WTC11 (cell line): ENCODE results near the gene TEAD1. TPM values are rescaled to one million over a fixed set of nuclear protein-coding genes. Genes with fewer than 3 reads are reported as not detected.

Experiments used
- ATAC-seq: fragments of 200-7000 bp; cut with Tn5 transposase; 2 replicates; pipeline ENCODE4 v1.10.0; 2021; ENCODE audit warnings: mild to moderate bottlenecking, moderate library complexity
- CTCF ChIA-PET: fragments of 300-600 bp; sonication (Branson Sonifier 250); formaldehyde crosslinking; loops from one replicate; lab custom pipeline; 2021; ENCODE audit warnings: antibody characterized with exemption; lab: Charles Lee
- POLR2A ChIA-PET: fragments of 350-600 bp; sonication (Branson Sonifier 250); formaldehyde crosslinking; loops from one replicate; lab custom pipeline; 2021; ENCODE audit warnings: antibody characterized with exemption; lab: Charles Lee
- DNase-seq: peaks from one replicate; pipeline ENCODE4 v3.0.0; 2021; ENCODE audit warnings: low spot score
- H3K27ac Mint-ChIP-seq: 2 replicates; pipeline ENCODE4 v1.8.0; 2021; ENCODE audit warnings: mixed read lengths
- H3K27me3 Mint-ChIP-seq: 2 replicates; pipeline ENCODE4 v1.8.0; 2021; ENCODE audit warnings: low read depth, mild to moderate bottlenecking, moderate library complexity, mixed read lengths
- H3K36me3 Mint-ChIP-seq: 2 replicates; pipeline ENCODE4 v1.8.0; 2021; ENCODE audit warnings: mixed read lengths
- H3K4me1 Mint-ChIP-seq: 2 replicates; pipeline ENCODE4 v1.8.0; 2022; ENCODE audit warnings: mixed read lengths
- H3K4me3 Mint-ChIP-seq: 2 replicates; pipeline ENCODE4 v1.8.0; 2021; ENCODE audit warnings: mild to moderate bottlenecking, moderate library complexity, mixed read lengths
- H3K9me3 Mint-ChIP-seq: 2 replicates; pipeline ENCODE4 v1.8.0; 2021; ENCODE audit warnings: mixed read lengths
- EMX1 ChIP-seq: fragments of 250-450 bp; sonication (Bioruptor Pico); IDR thresholded peaks from 2 replicates; pipeline ENCODE4 v1.8.0; 2021; ENCODE audit warnings: mild to moderate bottlenecking
- ETV6 ChIP-seq: sonication (generic); formaldehyde crosslinking; IDR thresholded peaks from 2 replicates; pipeline ENCODE4 v1.8.1; 2022; ENCODE audit warnings: mild to moderate bottlenecking, missing genetic modification reagents
- JAZF1 ChIP-seq: fragments of 250-450 bp; sonication (Bioruptor Pico); IDR thresholded peaks from 2 replicates; pipeline ENCODE4 v1.9.0; 2021; ENCODE audit warnings: moderate library complexity, mild to moderate bottlenecking, inconsistent platforms
- JUN ChIP-seq: sonication (generic); formaldehyde crosslinking; IDR thresholded peaks from 2 replicates; pipeline ENCODE4 v1.8.0; 2023; ENCODE audit warnings: mild to moderate bottlenecking, missing genetic modification reagents
- MYBL2 ChIP-seq: sonication (generic); formaldehyde crosslinking; IDR thresholded peaks from 2 replicates; pipeline ENCODE4 v1.8.1; 2023; ENCODE audit warnings: mild to moderate bottlenecking, moderate library complexity, missing genetic modification reagents
- NR1H2 ChIP-seq: sonication (generic); formaldehyde crosslinking; IDR thresholded peaks from 2 replicates; pipeline ENCODE4 v1.9.0; 2021; ENCODE audit warnings: mild to moderate bottlenecking, moderate library complexity, missing genetic modification reagents
- NR3C1 ChIP-seq: sonication (generic); formaldehyde crosslinking; conservative IDR thresholded peaks from 2 replicates; pipeline ENCODE4 v1.8.1; 2023; ENCODE audit warnings: low read depth, mild to moderate bottlenecking, missing genetic modification reagents
- RORB ChIP-seq: fragments of 250-450 bp; sonication (Bioruptor Pico); IDR thresholded peaks from 2 replicates; pipeline ENCODE4 v1.9.0; 2021; ENCODE audit warnings: mild to moderate bottlenecking
- SP1 ChIP-seq: sonication (generic); formaldehyde crosslinking; conservative IDR thresholded peaks from 2 replicates; pipeline ENCODE4 v1.8.1; 2022; ENCODE audit warnings: missing genetic modification reagents
- ZNF232 ChIP-seq: sonication (generic); formaldehyde crosslinking; IDR thresholded peaks from 2 replicates; pipeline ENCODE4 v1.8.0; 2022; ENCODE audit warnings: mild to moderate bottlenecking, missing genetic modification reagents
- total RNA-seq: library from RNA; stranded (reverse); gene quantifications from 3 replicates; pipeline ENCODE4 v1.2.3, GENCODE V29; 2021
- TF ChIP-seq, protein P1 (sequence below): sonication (generic); formaldehyde crosslinking; IDR thresholded peaks from 2 replicates; pipeline ENCODE4 v1.8.0; 2022; ENCODE audit warnings: missing genetic modification reagents
- TF ChIP-seq, protein P2 (sequence below): fragments of 250-450 bp; sonication (Bioruptor Pico); IDR thresholded peaks from 2 replicates; pipeline ENCODE4 v1.9.0; 2021; ENCODE audit warnings: mild to moderate bottlenecking
- TF ChIP-seq, protein P3 (sequence below): sonication (generic); formaldehyde crosslinking; IDR thresholded peaks from 2 replicates; pipeline ENCODE4 v1.8.1; 2022; ENCODE audit warnings: mild to moderate bottlenecking, missing genetic modification reagents, moderate library complexity, borderline replicate concordance
- TF ChIP-seq, protein P4 (sequence below): sonication (generic); formaldehyde crosslinking; IDR thresholded peaks from 2 replicates; pipeline ENCODE4 v1.8.1; 2023; ENCODE audit warnings: mild to moderate bottlenecking, moderate library complexity, missing genetic modification reagents
- TF ChIP-seq, protein P5 (sequence below): sonication (generic); formaldehyde crosslinking; IDR thresholded peaks from 2 replicates; pipeline ENCODE4 v1.8.0; 2022; ENCODE audit warnings: mild to moderate bottlenecking, missing genetic modification reagents
- TF ChIP-seq, protein P6 (sequence below): fragments of 250-450 bp; sonication (Bioruptor Pico); IDR thresholded peaks from 2 replicates; pipeline ENCODE4 v1.8.0; 2021; ENCODE audit warnings: mild to moderate bottlenecking

Gene TEAD1
- total RNA-seq, 1 experiment from 2014 or later, result 79.9 TPM

DNA sequence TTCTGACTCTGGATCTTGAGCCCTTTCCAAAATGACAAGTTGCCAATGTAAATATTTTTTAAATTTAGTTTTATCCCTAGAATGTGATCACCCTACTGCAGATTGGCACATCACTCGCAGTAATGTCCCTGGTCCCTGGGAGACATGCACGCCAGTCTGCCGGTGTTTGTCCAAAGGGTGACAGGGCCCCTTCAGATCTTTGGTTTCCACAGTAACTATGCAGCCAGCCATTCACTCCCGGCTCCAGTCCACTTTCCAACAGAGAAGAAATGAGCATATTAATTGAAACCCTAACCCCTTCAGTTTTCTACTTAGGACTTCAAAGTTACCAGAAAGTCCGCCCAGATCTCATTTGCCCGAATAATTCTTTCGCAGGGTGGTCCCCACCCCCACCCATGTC is 309.1 kb downstream of the TEAD1 start:
- H3K27me3 Mint-ChIP-seq, result no peaks in the 10 kb centered on the region
- ChIA-PET POLR2A (interaction anchor here (0.6 kb wide), 1 partner anchor 65 kb away, joined by 4 read pairs; no protein-coding TSS in a partner anchor), CTCF (interaction anchor here (1.5 kb wide), 1 partner anchor 26 kb away, joined by 4 read pairs; the partner anchor contains the start of gene RASSF10)
- no peaks in the 10 kb centered on the region for H3K9me3 Mint-ChIP-seq
- TF ChIP-seq ZNF232, result no peak
- TF ChIP-seq, protein P1, sequence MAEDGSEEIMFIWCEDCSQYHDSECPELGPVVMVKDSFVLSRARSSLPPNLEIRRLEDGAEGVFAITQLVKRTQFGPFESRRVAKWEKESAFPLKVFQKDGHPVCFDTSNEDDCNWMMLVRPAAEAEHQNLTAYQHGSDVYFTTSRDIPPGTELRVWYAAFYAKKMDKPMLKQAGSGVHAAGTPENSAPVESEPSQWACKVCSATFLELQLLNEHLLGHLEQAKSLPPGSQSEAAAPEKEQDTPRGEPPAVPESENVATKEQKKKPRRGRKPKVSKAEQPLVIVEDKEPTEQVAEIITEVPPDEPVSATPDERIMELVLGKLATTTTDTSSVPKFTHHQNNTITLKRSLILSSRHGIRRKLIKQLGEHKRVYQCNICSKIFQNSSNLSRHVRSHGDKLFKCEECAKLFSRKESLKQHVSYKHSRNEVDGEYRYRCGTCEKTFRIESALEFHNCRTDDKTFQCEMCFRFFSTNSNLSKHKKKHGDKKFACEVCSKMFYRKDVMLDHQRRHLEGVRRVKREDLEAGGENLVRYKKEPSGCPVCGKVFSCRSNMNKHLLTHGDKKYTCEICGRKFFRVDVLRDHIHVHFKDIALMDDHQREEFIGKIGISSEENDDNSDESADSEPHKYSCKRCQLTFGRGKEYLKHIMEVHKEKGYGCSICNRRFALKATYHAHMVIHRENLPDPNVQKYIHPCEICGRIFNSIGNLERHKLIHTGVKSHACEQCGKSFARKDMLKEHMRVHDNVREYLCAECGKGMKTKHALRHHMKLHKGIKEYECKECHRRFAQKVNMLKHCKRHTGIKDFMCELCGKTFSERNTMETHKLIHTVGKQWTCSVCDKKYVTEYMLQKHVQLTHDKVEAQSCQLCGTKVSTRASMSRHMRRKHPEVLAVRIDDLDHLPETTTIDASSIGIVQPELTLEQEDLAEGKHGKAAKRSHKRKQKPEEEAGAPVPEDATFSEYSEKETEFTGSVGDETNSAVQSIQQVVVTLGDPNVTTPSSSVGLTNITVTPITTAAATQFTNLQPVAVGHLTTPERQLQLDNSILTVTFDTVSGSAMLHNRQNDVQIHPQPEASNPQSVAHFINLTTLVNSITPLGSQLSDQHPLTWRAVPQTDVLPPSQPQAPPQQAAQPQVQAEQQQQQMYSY (CRISPR knock-in tag), result no peak
- TF ChIP-seq, protein P2, sequence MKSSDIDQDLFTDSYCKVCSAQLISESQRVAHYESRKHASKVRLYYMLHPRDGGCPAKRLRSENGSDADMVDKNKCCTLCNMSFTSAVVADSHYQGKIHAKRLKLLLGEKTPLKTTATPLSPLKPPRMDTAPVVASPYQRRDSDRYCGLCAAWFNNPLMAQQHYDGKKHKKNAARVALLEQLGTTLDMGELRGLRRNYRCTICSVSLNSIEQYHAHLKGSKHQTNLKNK (CRISPR knock-in tag), result no peak
- TF ChIP-seq NR3C1 (CRISPR knock-in tag), result no peak
- ATAC-seq (no peak), DNase-seq (no peak)
- no peak overlapping the region for H3K4me3 Mint-ChIP-seq
- H3K4me1 Mint-ChIP-seq, result peaks cover 9% of the 10 kb centered on the region
- H3K36me3 Mint-ChIP-seq, result no peaks in the 10 kb centered on the region
- H3K27ac Mint-ChIP-seq, result no peak overlapping the region

DNA sequence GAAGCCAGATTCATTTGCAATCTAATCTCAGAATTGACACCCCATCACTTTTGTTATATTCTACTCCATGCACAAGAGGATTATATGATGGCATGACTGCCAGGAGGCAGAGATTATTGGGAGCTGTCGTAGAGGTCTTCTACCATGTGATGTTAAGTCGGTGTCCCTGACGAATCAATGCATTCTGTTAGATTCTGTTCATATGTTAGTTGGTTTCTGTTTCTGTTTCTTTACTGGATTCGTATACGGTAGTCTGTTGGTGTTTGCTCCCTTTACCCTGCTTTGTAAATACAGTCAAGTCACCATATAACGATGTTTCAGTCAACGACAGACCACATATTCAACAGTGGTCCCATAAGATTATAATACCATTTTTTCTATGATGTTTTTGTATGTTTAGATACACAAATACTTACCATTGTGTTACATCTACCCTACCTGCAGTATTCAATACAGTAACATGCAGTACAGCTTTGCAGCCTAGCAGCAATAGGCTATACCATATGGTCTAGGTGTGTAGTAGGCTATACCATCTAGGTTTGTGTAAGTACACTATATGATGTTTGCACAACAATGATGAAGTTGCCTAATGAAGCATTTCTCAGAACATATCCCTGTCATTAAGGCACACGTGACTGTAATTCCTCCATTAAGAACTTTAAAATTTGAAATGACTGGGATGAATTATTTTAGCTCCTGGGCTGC is 312.1 kb downstream of the TEAD1 start:
- H3K4me1 Mint-ChIP-seq, result peaks cover 4% of the 10 kb centered on the region; the same call in 1 of the 2 replicates
- DNase-seq, result no peak
- H3K4me3 Mint-ChIP-seq, result no peak overlapping the region
- H3K27ac Mint-ChIP-seq, result no peak overlapping the region
- H3K9me3 Mint-ChIP-seq, result peaks cover 8% of the 10 kb centered on the region
- no peak for TF ChIP-seq NR1H2 (CRISPR knock-in tag)
- no peak for TF ChIP-seq JAZF1 (CRISPR knock-in tag)
- TF ChIP-seq MYBL2 (CRISPR knock-in tag), result no peak
- TF ChIP-seq, protein P3, sequence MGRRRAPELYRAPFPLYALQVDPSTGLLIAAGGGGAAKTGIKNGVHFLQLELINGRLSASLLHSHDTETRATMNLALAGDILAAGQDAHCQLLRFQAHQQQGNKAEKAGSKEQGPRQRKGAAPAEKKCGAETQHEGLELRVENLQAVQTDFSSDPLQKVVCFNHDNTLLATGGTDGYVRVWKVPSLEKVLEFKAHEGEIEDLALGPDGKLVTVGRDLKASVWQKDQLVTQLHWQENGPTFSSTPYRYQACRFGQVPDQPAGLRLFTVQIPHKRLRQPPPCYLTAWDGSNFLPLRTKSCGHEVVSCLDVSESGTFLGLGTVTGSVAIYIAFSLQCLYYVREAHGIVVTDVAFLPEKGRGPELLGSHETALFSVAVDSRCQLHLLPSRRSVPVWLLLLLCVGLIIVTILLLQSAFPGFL (CRISPR knock-in tag), result no peak
- no peak for TF ChIP-seq SP1 (CRISPR knock-in tag)
- no peak for TF ChIP-seq JUN
- TF ChIP-seq, protein P4, sequence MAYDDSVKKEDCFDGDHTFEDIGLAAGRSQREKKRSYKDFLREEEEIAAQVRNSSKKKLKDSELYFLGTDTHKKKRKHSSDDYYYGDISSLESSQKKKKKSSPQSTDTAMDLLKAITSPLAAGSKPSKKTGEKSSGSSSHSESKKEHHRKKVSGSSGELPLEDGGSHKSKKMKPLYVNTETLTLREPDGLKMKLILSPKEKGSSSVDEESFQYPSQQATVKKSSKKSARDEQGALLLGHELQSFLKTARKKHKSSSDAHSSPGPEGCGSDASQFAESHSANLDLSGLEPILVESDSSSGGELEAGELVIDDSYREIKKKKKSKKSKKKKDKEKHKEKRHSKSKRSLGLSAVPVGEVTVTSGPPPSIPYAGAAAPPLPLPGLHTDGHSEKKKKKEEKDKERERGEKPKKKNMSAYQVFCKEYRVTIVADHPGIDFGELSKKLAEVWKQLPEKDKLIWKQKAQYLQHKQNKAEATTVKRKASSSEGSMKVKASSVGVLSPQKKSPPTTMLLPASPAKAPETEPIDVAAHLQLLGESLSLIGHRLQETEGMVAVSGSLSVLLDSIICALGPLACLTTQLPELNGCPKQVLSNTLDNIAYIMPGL (CRISPR knock-in tag), result no peak
- no peak for TF ChIP-seq EMX1 (CRISPR knock-in tag)
- TF ChIP-seq, protein P5, sequence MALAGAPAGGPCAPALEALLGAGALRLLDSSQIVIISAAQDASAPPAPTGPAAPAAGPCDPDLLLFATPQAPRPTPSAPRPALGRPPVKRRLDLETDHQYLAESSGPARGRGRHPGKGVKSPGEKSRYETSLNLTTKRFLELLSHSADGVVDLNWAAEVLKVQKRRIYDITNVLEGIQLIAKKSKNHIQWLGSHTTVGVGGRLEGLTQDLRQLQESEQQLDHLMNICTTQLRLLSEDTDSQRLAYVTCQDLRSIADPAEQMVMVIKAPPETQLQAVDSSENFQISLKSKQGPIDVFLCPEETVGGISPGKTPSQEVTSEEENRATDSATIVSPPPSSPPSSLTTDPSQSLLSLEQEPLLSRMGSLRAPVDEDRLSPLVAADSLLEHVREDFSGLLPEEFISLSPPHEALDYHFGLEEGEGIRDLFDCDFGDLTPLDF (CRISPR knock-in tag), result no peak
- no peak for TF ChIP-seq ZNF232
- no peak for TF ChIP-seq RORB (CRISPR knock-in tag)
- TF ChIP-seq, protein P6, sequence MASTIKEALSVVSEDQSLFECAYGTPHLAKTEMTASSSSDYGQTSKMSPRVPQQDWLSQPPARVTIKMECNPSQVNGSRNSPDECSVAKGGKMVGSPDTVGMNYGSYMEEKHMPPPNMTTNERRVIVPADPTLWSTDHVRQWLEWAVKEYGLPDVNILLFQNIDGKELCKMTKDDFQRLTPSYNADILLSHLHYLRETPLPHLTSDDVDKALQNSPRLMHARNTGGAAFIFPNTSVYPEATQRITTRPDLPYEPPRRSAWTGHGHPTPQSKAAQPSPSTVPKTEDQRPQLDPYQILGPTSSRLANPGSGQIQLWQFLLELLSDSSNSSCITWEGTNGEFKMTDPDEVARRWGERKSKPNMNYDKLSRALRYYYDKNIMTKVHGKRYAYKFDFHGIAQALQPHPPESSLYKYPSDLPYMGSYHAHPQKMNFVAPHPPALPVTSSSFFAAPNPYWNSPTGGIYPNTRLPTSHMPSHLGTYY (CRISPR knock-in tag), result no peak
- no peak for TF ChIP-seq ETV6 (CRISPR knock-in tag)
- POLR2A ChIA-PET, result no interaction called here
- H3K27me3 Mint-ChIP-seq, result no peaks in the 10 kb centered on the region
- no peak for ATAC-seq
- no peaks in the 10 kb centered on the region for H3K36me3 Mint-ChIP-seq
- CTCF ChIA-PET, result no interaction called here
